Measurements from ENCODE around the gene SCGB1D4.

The SCGB1D4 gene

DNA sequence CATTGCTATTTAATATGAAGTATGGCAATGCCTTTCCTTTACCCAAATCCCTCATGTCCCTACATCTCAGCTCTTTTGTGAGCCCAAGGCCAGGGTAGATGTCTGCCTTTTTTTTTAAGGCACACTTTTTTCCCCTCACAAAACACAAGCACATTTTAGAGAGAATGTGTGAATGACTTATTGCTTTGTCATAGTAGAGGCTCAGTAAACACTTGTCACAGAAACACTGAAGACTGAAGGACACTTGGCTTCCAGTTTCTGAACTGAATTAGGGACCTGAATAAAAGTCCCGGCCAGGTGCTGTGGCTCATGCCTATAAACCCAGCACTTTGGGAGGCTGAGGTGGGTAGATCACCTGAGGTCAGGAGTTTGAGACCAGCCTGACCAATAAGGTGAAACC lies 31.8 kb downstream of the SCGB1D4 start:
- Histone ChIP-seq H3K4me3 (ENCODE audit: low read depth, low read length) (no peak overlapping the region), H3K36me3 (no peaks in the 10 kb centered on the region), H3K27ac (no peak overlapping the region), H3K9me3 (ENCODE audit: severe bottlenecking) (no peaks in the 10 kb centered on the region), H3K27me3 (ENCODE audit: insufficient read depth, low read depth, severe bottlenecking) (no peaks in the 10 kb centered on the region)
- DNase-seq = no peak
- TF ChIP-seq, protein P1, sequence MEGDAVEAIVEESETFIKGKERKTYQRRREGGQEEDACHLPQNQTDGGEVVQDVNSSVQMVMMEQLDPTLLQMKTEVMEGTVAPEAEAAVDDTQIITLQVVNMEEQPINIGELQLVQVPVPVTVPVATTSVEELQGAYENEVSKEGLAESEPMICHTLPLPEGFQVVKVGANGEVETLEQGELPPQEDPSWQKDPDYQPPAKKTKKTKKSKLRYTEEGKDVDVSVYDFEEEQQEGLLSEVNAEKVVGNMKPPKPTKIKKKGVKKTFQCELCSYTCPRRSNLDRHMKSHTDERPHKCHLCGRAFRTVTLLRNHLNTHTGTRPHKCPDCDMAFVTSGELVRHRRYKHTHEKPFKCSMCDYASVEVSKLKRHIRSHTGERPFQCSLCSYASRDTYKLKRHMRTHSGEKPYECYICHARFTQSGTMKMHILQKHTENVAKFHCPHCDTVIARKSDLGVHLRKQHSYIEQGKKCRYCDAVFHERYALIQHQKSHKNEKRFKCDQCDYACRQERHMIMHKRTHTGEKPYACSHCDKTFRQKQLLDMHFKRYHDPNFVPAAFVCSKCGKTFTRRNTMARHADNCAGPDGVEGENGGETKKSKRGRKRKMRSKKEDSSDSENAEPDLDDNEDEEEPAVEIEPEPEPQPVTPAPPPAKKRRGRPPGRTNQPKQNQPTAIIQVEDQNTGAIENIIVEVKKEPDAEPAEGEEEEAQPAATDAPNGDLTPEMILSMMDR (IDR thresholded peaks at IDR 0.05; ENCODE audit: low read depth, low read length) = no peak

DNA sequence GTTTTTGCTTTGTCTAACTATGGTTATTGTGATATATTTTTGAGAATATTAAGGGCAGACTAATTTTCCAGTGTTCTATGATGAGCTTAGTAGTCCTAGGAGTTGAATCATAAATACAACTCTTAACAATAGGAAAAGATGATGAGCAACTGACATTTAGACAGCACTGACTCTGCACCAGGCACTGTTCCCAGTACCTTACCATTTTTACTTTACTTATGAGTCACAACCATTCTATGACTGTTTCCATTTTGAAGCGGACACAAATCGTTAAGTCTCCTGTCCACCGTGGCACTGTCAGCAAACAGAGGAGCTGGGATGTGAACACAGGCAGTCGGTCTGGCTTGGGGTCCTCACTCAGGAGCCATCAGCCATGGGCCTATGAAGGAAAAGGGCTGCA lies 32.3 kb downstream of the SCGB1D4 start:
- no peaks in the 10 kb centered on the region for H3K9me3 ChIP-seq (ENCODE audit: severe bottlenecking)
- no peak overlapping the region for H3K4me3 ChIP-seq (ENCODE audit: low read depth, low read length)
- no peaks in the 10 kb centered on the region for H3K36me3 ChIP-seq
- no peaks in the 10 kb centered on the region for H3K27me3 ChIP-seq (ENCODE audit: insufficient read depth, low read depth, severe bottlenecking)
- no peak for DNase-seq
- no peak overlapping the region for H3K27ac ChIP-seq
- TF ChIP-seq, protein P1 (IDR thresholded peaks at IDR 0.05; ENCODE audit: low read depth, low read length) = no peak

DNA sequence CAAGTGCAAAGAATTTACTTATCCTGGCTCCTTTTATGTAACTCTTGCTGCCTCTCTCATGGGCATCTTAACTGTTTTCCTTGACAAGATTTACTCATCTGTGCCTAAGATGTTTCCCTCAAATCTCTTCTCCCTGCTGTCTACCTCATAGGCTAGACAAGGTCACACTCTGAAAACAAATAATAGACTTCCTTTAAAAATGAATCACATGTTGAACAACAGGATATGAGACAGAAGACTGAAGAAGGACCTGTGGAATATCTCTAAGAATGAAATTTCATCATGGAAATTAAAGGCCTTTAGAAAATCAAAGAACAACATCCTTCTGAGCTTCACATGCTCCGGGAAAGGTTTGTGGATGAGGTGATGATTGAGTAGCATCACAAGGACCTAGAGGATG lies 34.9 kb downstream of the SCGB1D4 start:
- Histone ChIP-seq H3K27ac (no peak overlapping the region), H3K27me3 (ENCODE audit: insufficient read depth, low read depth, severe bottlenecking) (no peaks in the 10 kb centered on the region), H3K9me3 (ENCODE audit: severe bottlenecking) (no peaks in the 10 kb centered on the region), H3K36me3 (no peaks in the 10 kb centered on the region), H3K4me3 (ENCODE audit: low read depth, low read length) (no peak overlapping the region)
- DNase-seq = no peak
- TF ChIP-seq, protein P1 (IDR thresholded peaks at IDR 0.05; ENCODE audit: low read depth, low read length) = no peak

DNA sequence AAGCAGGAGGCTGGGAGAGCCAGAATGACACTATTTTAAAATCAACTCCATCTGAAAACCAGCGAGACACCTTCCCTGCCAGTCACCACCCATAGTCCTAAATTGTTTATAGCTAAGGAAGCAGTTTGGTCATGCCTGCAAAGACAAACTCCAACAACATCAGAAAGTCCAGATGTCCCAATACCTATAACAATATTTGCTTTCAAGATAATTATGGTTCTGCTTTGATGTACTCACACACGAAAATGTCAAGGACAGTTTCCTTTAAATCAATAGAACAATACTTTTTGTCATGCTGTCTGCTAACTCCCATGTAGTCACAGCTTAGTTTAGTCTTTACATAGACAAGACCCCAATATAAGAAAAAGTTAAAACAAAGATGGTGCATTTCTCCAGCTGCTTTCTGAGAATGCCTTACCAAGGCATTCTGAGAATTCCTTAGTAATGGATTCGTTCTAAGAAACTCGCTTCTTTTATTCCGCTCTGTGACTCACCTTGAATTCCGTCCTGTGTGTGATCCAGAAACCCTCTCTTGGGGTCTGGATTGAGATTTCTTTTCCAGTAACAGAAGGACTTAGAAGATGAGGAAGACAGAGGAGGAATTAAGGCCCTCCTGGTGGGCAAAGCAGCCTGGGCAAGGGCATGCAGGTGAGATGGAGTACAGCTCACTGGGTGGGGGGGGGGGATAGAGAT lies 38.5 kb downstream of the SCGB1D4 start:
- no peak for DNase-seq
- Histone ChIP-seq H3K9me3 (ENCODE audit: severe bottlenecking) (no peaks in the 10 kb centered on the region), H3K36me3 (no peaks in the 10 kb centered on the region), H3K27ac (no peak overlapping the region), H3K4me3 (ENCODE audit: low read depth, low read length) (no peak overlapping the region), H3K27me3 (ENCODE audit: insufficient read depth, low read depth, severe bottlenecking) (no peaks in the 10 kb centered on the region)
- TF ChIP-seq, protein P1 (IDR thresholded peaks at IDR 0.05; ENCODE audit: low read depth, low read length) = no peak

DNA sequence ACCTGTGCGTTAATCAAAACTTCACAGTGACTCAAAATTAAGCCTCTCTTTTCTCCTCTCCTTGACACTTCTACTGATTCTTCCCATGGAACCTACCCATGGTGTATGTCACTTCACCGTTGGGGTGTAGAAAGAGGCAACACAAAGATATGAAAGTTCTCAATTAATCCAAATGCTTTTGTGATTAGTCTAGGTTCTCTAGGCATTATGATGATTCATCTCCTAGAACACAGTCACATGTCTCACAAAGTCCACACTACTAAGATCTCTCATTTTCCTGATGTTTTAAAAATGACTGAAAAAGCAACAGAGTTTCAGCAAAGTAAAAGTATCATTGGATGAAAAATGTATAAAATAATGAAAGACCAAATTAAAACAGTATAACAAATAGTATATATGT lies 42.6 kb downstream of the SCGB1D4 start:
- Histone ChIP-seq H3K27ac (no peak overlapping the region), H3K36me3 (no peaks in the 10 kb centered on the region), H3K4me3 (ENCODE audit: low read depth, low read length) (no peak overlapping the region), H3K9me3 (ENCODE audit: severe bottlenecking) (peaks cover 9% of the 10 kb centered on the region), H3K27me3 (ENCODE audit: insufficient read depth, low read depth, severe bottlenecking) (no peaks in the 10 kb centered on the region)
- TF ChIP-seq, protein P1 (IDR thresholded peaks at IDR 0.05; ENCODE audit: low read depth, low read length) = no peak
- DNase-seq = no peak

DNA sequence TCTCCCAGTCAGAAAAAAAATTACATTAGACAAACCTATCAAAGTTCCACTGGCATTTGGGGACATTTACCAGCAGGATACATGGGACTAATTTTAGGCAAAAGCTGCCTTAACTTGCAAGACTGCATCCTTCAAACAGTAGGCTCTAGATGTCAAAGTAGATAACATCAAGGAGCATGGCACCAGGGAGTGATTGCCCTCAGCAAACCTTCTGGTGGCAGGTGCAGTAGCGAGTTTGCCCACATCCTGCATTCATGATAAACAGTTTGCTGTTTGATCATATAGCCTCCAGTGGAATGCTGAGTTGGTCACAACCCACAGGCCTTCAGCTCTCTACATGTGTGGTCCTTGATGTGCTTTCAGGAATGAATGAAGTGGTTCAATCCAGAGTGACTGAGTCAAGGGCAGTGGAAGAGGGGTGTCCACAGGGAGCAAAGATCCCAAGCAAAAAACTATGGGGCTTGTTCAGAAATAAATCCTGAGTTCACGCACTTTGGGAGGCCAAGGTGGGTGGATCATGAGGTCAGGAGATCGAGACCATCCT lies 44.8 kb downstream of the SCGB1D4 start:
- no peak overlapping the region for H3K27ac ChIP-seq
- no peaks in the 10 kb centered on the region for H3K36me3 ChIP-seq
- no peaks in the 10 kb centered on the region for H3K27me3 ChIP-seq (ENCODE audit: insufficient read depth, low read depth, severe bottlenecking)
- H3K9me3 ChIP-seq (ENCODE audit: severe bottlenecking) = peaks cover 9% of the 10 kb centered on the region
- H3K4me3 ChIP-seq (ENCODE audit: low read depth, low read length) = no peak overlapping the region
- TF ChIP-seq, protein P1 (IDR thresholded peaks at IDR 0.05; ENCODE audit: low read depth, low read length) = no peak
- DNase-seq = no peak
